Measurements from ENCODE around the gene TMEM175. TPM values are rescaled to one million over a fixed set of nuclear protein-coding genes. Genes with fewer than 3 reads are reported as not detected.
A peak's percentile ranks its signal among the peaks of the same experiment; 100 is the strongest.

Gene TMEM175, protein sequence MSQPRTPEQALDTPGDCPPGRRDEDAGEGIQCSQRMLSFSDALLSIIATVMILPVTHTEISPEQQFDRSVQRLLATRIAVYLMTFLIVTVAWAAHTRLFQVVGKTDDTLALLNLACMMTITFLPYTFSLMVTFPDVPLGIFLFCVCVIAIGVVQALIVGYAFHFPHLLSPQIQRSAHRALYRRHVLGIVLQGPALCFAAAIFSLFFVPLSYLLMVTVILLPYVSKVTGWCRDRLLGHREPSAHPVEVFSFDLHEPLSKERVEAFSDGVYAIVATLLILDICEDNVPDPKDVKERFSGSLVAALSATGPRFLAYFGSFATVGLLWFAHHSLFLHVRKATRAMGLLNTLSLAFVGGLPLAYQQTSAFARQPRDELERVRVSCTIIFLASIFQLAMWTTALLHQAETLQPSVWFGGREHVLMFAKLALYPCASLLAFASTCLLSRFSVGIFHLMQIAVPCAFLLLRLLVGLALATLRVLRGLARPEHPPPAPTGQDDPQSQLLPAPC
- total RNA-seq (2022) (18.8 and 24.2 TPM in 2 replicates), Bru-seq, nascent RNA (percentile 41 among the genes with signal in this experiment), BruChase-seq, experiment 1, labeled RNA remaining after a 6-hour chase (percentile 50 among the genes with signal in this experiment), BruChase-seq, experiment 2, labeled RNA remaining after a 2-hour chase (percentile 45 among the genes with signal in this experiment)
- long read RNA-seq, transcript TMEM175-201 (11 exons, 1,860 nt) = major isoform, 10 of 28 reads
- long read RNA-seq, partial matches to known transcripts = 0 of 28 reads
- long read RNA-seq, other reads (novel, unspliced or antisense) = 14 of 28 reads

DNA sequence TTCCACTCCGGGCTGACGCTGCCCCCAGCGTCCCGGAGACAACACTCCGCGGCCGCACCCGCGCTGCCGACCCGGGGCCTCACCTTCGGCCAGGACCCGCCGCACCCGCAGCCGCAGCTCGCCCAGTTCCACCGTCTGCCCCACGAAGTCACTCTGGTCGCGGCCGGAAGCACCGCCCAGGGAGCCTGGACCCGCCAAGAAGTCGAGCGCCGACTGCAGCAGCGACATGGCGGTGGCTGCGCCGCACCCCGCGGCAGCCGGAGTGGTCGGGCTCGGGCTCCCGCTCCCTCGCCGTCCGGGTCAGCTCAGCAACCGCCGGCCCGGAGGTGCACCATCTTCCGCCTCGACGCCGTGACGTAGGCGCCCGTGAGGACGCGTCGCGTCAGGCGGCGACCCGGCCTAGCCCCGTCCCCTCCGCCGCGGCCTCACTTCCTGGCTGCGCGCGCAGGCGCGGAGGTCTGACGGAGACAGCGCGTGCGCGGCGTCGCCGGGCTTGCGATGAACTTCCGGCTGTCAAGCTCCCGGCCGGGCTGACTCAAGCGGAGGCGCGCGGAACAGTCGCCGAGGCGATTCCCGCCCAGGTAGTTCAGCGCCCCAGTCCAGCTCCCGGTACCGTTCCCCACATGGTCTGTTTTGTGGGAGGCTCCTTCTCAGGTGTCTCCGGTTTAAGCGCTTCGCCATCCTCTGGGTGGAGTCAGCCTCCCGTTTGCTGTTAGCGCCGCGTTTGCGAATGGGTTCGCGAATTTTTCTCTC lies at the start of gene TMEM175, which contains the start of gene GAK:
Gene TMEM175 (plus strand): TSS at position 501 of the 753 bp plus-strand sequence. CDS start 15,280 bp downstream, outside the sequence.
Gene GAK (minus strand): TSS at position 357 of the 753 bp plus-strand sequence. CDS start 129 bp downstream, at position 228.
- TF ChIP-seq, protein P1, sequence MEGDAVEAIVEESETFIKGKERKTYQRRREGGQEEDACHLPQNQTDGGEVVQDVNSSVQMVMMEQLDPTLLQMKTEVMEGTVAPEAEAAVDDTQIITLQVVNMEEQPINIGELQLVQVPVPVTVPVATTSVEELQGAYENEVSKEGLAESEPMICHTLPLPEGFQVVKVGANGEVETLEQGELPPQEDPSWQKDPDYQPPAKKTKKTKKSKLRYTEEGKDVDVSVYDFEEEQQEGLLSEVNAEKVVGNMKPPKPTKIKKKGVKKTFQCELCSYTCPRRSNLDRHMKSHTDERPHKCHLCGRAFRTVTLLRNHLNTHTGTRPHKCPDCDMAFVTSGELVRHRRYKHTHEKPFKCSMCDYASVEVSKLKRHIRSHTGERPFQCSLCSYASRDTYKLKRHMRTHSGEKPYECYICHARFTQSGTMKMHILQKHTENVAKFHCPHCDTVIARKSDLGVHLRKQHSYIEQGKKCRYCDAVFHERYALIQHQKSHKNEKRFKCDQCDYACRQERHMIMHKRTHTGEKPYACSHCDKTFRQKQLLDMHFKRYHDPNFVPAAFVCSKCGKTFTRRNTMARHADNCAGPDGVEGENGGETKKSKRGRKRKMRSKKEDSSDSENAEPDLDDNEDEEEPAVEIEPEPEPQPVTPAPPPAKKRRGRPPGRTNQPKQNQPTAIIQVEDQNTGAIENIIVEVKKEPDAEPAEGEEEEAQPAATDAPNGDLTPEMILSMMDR (IDR thresholded peaks at IDR 0.05; ENCODE audit: unreplicated experiment) = no peak
- peak within 1 kb of the TSS; percentile 84 for H3K4me3 Mint-ChIP-seq (ENCODE audit: low read depth, unreplicated experiment)
- peaks cover 9% of the 10 kb centered on the region for H3K4me1 Mint-ChIP-seq (ENCODE audit: low read depth, unreplicated experiment)
- peaks cover 28% of the 10 kb centered on the region for H3K36me3 Mint-ChIP-seq (ENCODE audit: insufficient read depth, unreplicated experiment)
- intact Hi-C loops (cut with micrococcal nuclease; ENCODE audit: unreplicated experiment) = no loop called here
- CTCF ChIA-PET = interaction anchor here (0.5 to 1.0 kb wide), 3 partner anchors 55 to 355 kb away, joined by 5 to 6 read pairs (median 5); partner anchors contain the start of gene IDUA
- BruUV-seq (replicated peaks) = no TSS peak
- H3K27me3 Mint-ChIP-seq (ENCODE audit: unreplicated experiment) = no peaks in the 10 kb centered on the region
- DNase-seq = peak; percentile 93
- no peaks in the 10 kb centered on the region for H3K9me3 Mint-ChIP-seq (ENCODE audit: low read depth, unreplicated experiment)
- peak within 1 kb of the TSS; percentile 78 for H3K27ac Mint-ChIP-seq (ENCODE audit: unreplicated experiment)

DNA sequence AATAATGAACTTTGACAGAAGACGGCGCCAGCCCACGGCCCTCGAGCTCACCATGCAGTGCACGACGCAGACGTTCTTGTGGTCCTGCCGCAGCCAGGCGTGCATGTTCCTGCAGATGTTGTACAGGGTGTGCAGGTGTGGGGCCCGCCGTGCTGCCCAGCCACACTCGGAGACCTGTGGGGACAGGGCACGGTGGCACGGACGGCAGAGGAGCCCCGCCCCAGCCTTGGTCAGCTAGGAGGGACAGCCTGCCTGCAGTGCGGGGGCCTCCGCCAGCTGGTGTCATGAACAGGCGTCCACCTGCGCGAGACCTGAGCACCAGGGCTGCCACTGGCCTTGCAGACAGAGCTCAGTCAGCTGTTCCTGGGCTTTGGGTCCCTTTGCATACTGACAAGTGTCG lies 49.6 kb upstream of the TMEM175 start:
- H3K9me3 Mint-ChIP-seq (ENCODE audit: low read depth, unreplicated experiment) = no peaks in the 10 kb centered on the region
- no TSS peak for BruUV-seq (replicated peaks)
- DNase-seq = no peak
- no peak overlapping the region for H3K4me3 Mint-ChIP-seq (ENCODE audit: low read depth, unreplicated experiment)
- peaks cover 15% of the 10 kb centered on the region for H3K36me3 Mint-ChIP-seq (ENCODE audit: insufficient read depth, unreplicated experiment)
- H3K4me1 Mint-ChIP-seq (ENCODE audit: low read depth, unreplicated experiment) = no peaks in the 10 kb centered on the region
- intact Hi-C loops (cut with micrococcal nuclease; ENCODE audit: unreplicated experiment) = no loop called here
- TF ChIP-seq, protein P1 (IDR thresholded peaks at IDR 0.05; ENCODE audit: unreplicated experiment) = no peak
- H3K27me3 Mint-ChIP-seq (ENCODE audit: unreplicated experiment) = no peaks in the 10 kb centered on the region
- H3K27ac Mint-ChIP-seq (ENCODE audit: unreplicated experiment) = no peak overlapping the region
- CTCF ChIA-PET = interaction anchor here (0.6 kb wide), 1 partner anchor 130 kb away, joined by 4 read pairs; no protein-coding TSS in a partner anchor

DNA sequence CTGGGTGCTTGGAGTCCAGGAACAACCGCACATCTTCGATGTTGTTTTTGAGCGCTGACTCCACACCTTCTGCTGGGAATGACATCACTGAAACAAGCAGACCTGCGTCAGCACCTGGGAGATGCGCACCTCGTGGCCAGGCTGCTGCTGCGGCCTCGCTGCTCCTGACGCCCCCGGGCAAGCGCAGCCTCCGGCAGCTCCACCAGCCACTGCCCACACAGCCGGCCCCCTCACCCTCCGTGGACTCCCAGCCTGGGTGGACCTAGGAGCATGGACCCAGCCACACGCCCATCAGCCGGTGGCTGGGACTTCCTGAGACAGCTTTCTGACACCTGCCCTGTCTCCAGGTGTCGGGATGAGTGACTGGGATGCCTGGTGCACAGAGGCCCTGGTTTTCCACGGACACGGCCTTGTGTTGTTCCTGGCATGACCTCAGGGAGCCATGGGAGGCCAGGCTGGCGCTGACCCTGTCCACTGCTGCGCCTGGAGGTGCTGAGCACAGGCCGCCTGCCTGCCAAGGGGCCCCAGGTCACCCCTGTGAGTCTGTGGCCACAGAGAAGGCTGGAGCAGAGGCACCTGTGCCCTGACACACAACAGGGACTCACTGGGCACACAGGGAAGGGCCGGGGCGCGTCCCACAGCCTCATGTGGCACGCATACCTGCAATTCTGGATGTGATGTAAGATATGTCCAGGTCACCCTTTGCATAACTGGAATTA lies 48.7 kb upstream of the TMEM175 start:
- DNase-seq = no peak
- TF ChIP-seq, protein P1 (IDR thresholded peaks at IDR 0.05; ENCODE audit: unreplicated experiment) = no peak
- Mint-ChIP-seq H3K4me1 (ENCODE audit: low read depth, unreplicated experiment) (no peaks in the 10 kb centered on the region), H3K27ac (ENCODE audit: unreplicated experiment) (no peak overlapping the region), H3K27me3 (ENCODE audit: unreplicated experiment) (no peaks in the 10 kb centered on the region), H3K9me3 (ENCODE audit: low read depth, unreplicated experiment) (no peaks in the 10 kb centered on the region), H3K4me3 (ENCODE audit: low read depth, unreplicated experiment) (no peak overlapping the region), H3K36me3 (ENCODE audit: insufficient read depth, unreplicated experiment) (peaks cover 21% of the 10 kb centered on the region)
- no TSS peak for BruUV-seq (replicated peaks)
- intact Hi-C loops (cut with micrococcal nuclease; ENCODE audit: unreplicated experiment) = no loop called here
- CTCF ChIA-PET = interaction anchor here (0.6 kb wide), 1 partner anchor 131 kb away, joined by 4 read pairs; no protein-coding TSS in a partner anchor

All from Calu3 (cell line).